ENCODE data around the gene SYNPO2. TPM values are rescaled to one million over a fixed set of nuclear protein-coding genes. Genes with fewer than 3 reads are reported as not detected.

SYNPO2 gene
- total RNA-seq, 2 donors from 2014 or later = 9.5 to 266 TPM

- Histone ChIP-seq H3K9ac (ENCODE audit: low read depth in 2 of 2, low read length in 2 of 2) (no peak overlapping the region), H3K4me1 (no peaks in the 10 kb centered on the region), H3K4me3 (no peak overlapping the region), H3K27ac (no peak overlapping the region), H3K36me3 (no peaks in the 10 kb centered on the region), H3K27me3 (no peaks in the 10 kb centered on the region), H3K9me3 (no peaks in the 10 kb centered on the region)
- no peak for TF ChIP-seq CTCF (IDR thresholded peaks at IDR 0.05)
- no peak for DNase-seq
- intact Hi-C loops (cut with DNase I) = no loop called here
Observed at GRCh38 chr4:118910221-118910620, 21.6 kb downstream of the SYNPO2 start.

GRCh38 chr4:118911238-118911703, 22.6 kb downstream of the SYNPO2 start:
- H3K4me3 ChIP-seq = no peak overlapping the region
- no peaks in the 10 kb centered on the region for H3K27me3 ChIP-seq
- intact Hi-C loops (cut with DNase I) = no loop called here
- no peaks in the 10 kb centered on the region for H3K36me3 ChIP-seq
- H3K9me3 ChIP-seq = no peaks in the 10 kb centered on the region
- no peaks in the 10 kb centered on the region for H3K4me1 ChIP-seq
- no peak for DNase-seq
- no peak overlapping the region for H3K9ac ChIP-seq (ENCODE audit: low read depth in 2 of 2, low read length in 2 of 2)
- no peak for TF ChIP-seq CTCF (IDR thresholded peaks at IDR 0.05)
- no peak overlapping the region for H3K27ac ChIP-seq

GRCh38 chr4:118915468-118915867, 26.8 kb downstream of the SYNPO2 start:
- no peaks in the 10 kb centered on the region for H3K36me3 ChIP-seq
- no peaks in the 10 kb centered on the region for H3K4me1 ChIP-seq
- no peak overlapping the region for H3K4me3 ChIP-seq
- DNase-seq = no peak
- H3K27ac ChIP-seq = no peak overlapping the region
- intact Hi-C loops (cut with DNase I) = no loop called here
- no peaks in the 10 kb centered on the region for H3K27me3 ChIP-seq
- no peaks in the 10 kb centered on the region for H3K9me3 ChIP-seq
- H3K9ac ChIP-seq (ENCODE audit: low read depth in 2 of 2, low read length in 2 of 2) = no peak overlapping the region
- no peak for TF ChIP-seq CTCF (IDR thresholded peaks at IDR 0.05)

GRCh38 chr4:118916691-118917289, 28.1 kb downstream of the SYNPO2 start:
- no peak for TF ChIP-seq CTCF (IDR thresholded peaks at IDR 0.05)
- Histone ChIP-seq H3K9me3 (no peaks in the 10 kb centered on the region), H3K4me3 (no peak overlapping the region), H3K27me3 (no peaks in the 10 kb centered on the region), H3K9ac (ENCODE audit: low read depth in 2 of 2, low read length in 2 of 2) (no peak overlapping the region), H3K36me3 (no peaks in the 10 kb centered on the region), H3K4me1 (no peaks in the 10 kb centered on the region), H3K27ac (no peak overlapping the region)
- no peak for DNase-seq
- intact Hi-C loops (cut with DNase I) = no loop called here

- no peak overlapping the region for H3K27ac ChIP-seq
- no peaks in the 10 kb centered on the region for H3K4me1 ChIP-seq
- TF ChIP-seq CTCF (IDR thresholded peaks at IDR 0.05) = no peak
- DNase-seq = no peak
- no peaks in the 10 kb centered on the region for H3K36me3 ChIP-seq
- no peak overlapping the region for H3K9ac ChIP-seq (ENCODE audit: low read depth in 2 of 2, low read length in 2 of 2)
- intact Hi-C loops (cut with DNase I) = no loop called here
- H3K4me3 ChIP-seq = no peak overlapping the region
- H3K27me3 ChIP-seq = no peaks in the 10 kb centered on the region
- no peaks in the 10 kb centered on the region for H3K9me3 ChIP-seq
Observed at GRCh38 chr4:118917582-118917981, 28.9 kb downstream of the SYNPO2 start.

Data from colonic mucosa (tissue), 4 donors.